Neural cell (in vitro differentiated cells): ENCODE measurements around the gene FERMT3. TPM values are rescaled to one million over a fixed set of nuclear protein-coding genes. Genes with fewer than 3 reads are reported as not detected.

Experiments used
- H2AFZ ChIP-seq: fragments of 200-600, 300-800 bp; sonication (generic), shearing (Covaris generic); 2 replicates; pipeline ENCODE4 v1.6.0; 2014; ENCODE audit warnings: low read depth, mild to moderate bottlenecking, antibody characterized with exemption, low read length, moderate library complexity
- H3F3A ChIP-seq: fragments of 200-600 bp; shearing (Covaris generic); 2 replicates; pipeline ENCODE4 v1.6.1; 2016; ENCODE audit warnings: mild to moderate bottlenecking, moderate library complexity, mixed read lengths, antibody characterized with exemption, low read length; ENCODE audit not compliant: insufficient read depth, poor library complexity, severe bottlenecking
- H3K27ac ChIP-seq: fragments of 200-600, 300-800 bp; sonication (generic), shearing (Covaris generic); 2 replicates; pipeline ENCODE4 v1.5.1; 2014; ENCODE audit warnings: mild to moderate bottlenecking, low read length, moderate library complexity
- H3K27me3 ChIP-seq: fragments of 300-800, 200-600 bp; sonication (generic), shearing (Covaris generic); 2 replicates; pipeline ENCODE4 v1.6.0; 2014; ENCODE audit warnings: mild to moderate bottlenecking, low read depth, low read length, moderate library complexity; ENCODE audit not compliant: insufficient read depth
- H3K36me3 ChIP-seq: fragments of 300-800, 200-600 bp; sonication (generic), shearing (Covaris generic); 2 replicates; pipeline ENCODE4 v1.5.1; 2014; ENCODE audit warnings: mild to moderate bottlenecking, antibody characterized with exemption, low read length, moderate library complexity; ENCODE audit not compliant: insufficient read depth
- H3K4me2 ChIP-seq: fragments of 300-800, 200-600 bp; sonication (generic), shearing (Covaris generic); 2 replicates; pipeline ENCODE4 v1.6.0; 2014; ENCODE audit warnings: mild to moderate bottlenecking, low read length
- H3K4me3 ChIP-seq: fragments of 300-800, 200-600 bp; sonication (generic), shearing (Covaris generic); 2 replicates; pipeline ENCODE4 v1.5.1; 2014; ENCODE audit warnings: mild to moderate bottlenecking, low read length, moderate library complexity
- H3K79me2 ChIP-seq: fragments of 200-600 bp; shearing (Covaris generic); replicated peaks from 2 replicates; pipeline ENCODE4 v1.6.0; 2014; ENCODE audit warnings: mild to moderate bottlenecking, low read length, moderate library complexity; ENCODE audit not compliant: insufficient read depth
- H3K9ac ChIP-seq: fragments of 300-800, 200-600 bp; sonication (generic), shearing (Covaris generic); 2 replicates; pipeline ENCODE4 v1.6.1; 2016; ENCODE audit warnings: mild to moderate bottlenecking, low read length, mixed read lengths
- H3K9me2 ChIP-seq: fragments of 200-600 bp; shearing (Covaris generic); 2 replicates; pipeline ENCODE4 v1.6.1; 2016; ENCODE audit warnings: mild to moderate bottlenecking, low read length, mixed read lengths; ENCODE audit not compliant: insufficient read depth
- H3K9me3 ChIP-seq: fragments of 200-600, 300-800 bp; sonication (generic), shearing (Covaris generic); 2 replicates; pipeline ENCODE4 v1.6.1; 2016; ENCODE audit warnings: mild to moderate bottlenecking, mixed run types, low read length, moderate library complexity, mixed read lengths
- H4K20me1 ChIP-seq: fragments of 200-600 bp; shearing (Covaris generic); 2 replicates; pipeline ENCODE4 v1.6.1; 2016; ENCODE audit warnings: mild to moderate bottlenecking, mixed run types; ENCODE audit not compliant: insufficient read depth
- EP300 ChIP-seq: fragments of 450-650 bp; conservative IDR thresholded peaks from 2 replicates; pipeline ENCODE4 v1.6.1; 2014; ENCODE audit warnings: antibody characterized with exemption, mild to moderate bottlenecking, moderate library complexity; ENCODE audit not compliant: poor library complexity, severe bottlenecking
- EZH2 ChIP-seq: fragments of 200-600, 300-800 bp; shearing (Covaris generic), sonication (generic); IDR thresholded peaks from 2 replicates; pipeline ENCODE4 v1.6.1; 2014; ENCODE audit warnings: antibody characterized with exemption, low read length, borderline replicate concordance, mild to moderate bottlenecking; ENCODE audit not compliant: insufficient read depth, poor library complexity, severe bottlenecking
- MXI1 ChIP-seq: fragments of 450-650 bp; conservative IDR thresholded peaks from 2 replicates; pipeline ENCODE4 v1.6.1; 2014; ENCODE audit warnings: antibody characterized with exemption, mild to moderate bottlenecking; ENCODE audit not compliant: poor library complexity, severe bottlenecking
- POLR2AphosphoS5 ChIP-seq: IDR thresholded peaks from 2 replicates; pipeline ENCODE4 v1.6.1; 2012
- RAD21 ChIP-seq: fragments of 450-650 bp; conservative IDR thresholded peaks from 2 replicates; pipeline ENCODE4 v1.6.1; 2014; ENCODE audit warnings: antibody characterized with exemption, mild to moderate bottlenecking, moderate library complexity
- SMC3 ChIP-seq: fragments of 450-650 bp; conservative IDR thresholded peaks from 2 replicates; pipeline ENCODE4 v1.6.1; 2014; ENCODE audit warnings: antibody characterized with exemption, mild to moderate bottlenecking, moderate library complexity; ENCODE audit not compliant: poor library complexity
- TAF1 ChIP-seq: IDR thresholded peaks from 2 replicates; pipeline ENCODE4 v1.6.1; 2012; ENCODE audit warnings: low read depth
- polyA plus RNA-seq: library from polyadenylated mRNA; depleted of rRNA; stranded (reverse); fragments of >200 nt; gene quantifications from 2 replicates; pipeline ENCODE4 v1.2.3, GENCODE V29; 2014
- TF ChIP-seq, protein P1 (sequence below): IDR thresholded peaks from 2 replicates; pipeline ENCODE4 v1.6.1; 2012; ENCODE audit warnings: borderline replicate concordance
- TF ChIP-seq, protein P2 (sequence below): fragments of 450-650 bp; IDR thresholded peaks from 2 replicates; pipeline ENCODE4 v1.5.1; 2014; ENCODE audit warnings: antibody characterized with exemption, mild to moderate bottlenecking, moderate library complexity; ENCODE audit not compliant: poor library complexity, severe bottlenecking

The FERMT3 gene
- polyA plus RNA-seq, 1 donor from 2014 or later: 0.89 TPM

DNA sequence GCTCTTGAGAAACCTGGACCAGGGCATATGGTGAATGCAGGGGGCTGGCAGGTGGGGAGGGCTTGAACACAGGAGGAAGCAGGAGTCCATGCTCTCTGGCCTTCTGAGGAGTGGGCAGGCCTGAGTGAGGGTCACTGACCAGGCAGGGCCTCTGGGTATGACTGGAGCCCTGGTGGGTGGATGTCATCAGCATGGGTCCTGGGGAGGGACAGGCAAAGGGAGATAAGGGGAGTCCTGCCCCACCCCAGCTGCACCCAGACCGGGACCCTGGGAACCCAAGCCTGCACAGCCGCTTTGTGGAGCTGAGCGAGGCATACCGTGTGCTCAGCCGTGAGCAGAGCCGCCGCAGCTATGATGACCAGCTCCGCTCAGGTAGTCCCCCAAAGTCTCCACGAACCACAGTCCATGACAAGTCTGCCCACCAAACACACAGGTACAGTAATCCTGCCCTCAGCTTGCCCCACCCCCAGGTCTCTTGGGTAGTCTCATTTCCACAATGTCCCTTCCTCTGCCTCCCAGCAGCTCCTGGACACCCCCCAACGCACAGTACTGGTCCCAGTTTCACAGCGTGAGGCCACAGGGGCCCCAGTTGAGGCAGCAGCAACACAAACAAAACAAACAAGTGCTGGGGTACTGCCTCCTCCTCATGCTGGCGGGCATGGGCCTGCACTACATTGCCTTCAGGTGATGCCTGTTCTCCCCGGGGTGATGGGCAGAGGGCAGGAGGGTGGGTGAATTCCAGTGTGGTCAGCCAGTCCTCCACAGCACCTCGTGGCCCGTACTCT is 25.9 kb downstream of the FERMT3 start (continued):
- TF ChIP-seq EZH2: no peak

DNA sequence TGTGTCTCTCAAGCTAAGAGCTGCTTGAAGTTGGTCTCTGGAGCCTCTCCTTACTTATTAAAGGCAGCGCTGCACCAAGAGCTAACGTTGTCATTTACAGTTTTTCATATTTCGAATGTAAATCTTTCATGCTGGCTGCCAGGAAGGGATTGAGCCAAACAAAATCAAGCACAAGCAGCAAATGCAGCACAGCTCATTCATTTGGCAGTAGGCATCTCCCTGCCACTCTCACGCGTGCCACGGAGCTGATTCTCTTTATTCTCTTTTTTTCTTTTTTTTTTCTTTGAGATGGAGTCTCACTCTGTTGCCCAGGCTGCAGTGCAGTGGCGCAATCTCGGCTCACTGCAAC is 26.4 kb downstream of the FERMT3 start:
- Histone ChIP-seq H3K9me3 (no peaks in the 10 kb centered on the region), H3K4me3 (no peak overlapping the region), H3K4me2 (no peak overlapping the region), H3K79me2 (no peaks in the 10 kb centered on the region), H3K27ac (no peak overlapping the region), H3K9me2 (no peaks in the 10 kb centered on the region), H3F3A (no peaks in the 10 kb centered on the region), H3K27me3 (peaks cover 8% of the 10 kb centered on the region), H2AFZ (no peak overlapping the region), H3K36me3 (no peaks in the 10 kb centered on the region), H4K20me1 (no peaks in the 10 kb centered on the region), H3K9ac (no peak overlapping the region)
- TF ChIP-seq RAD21 (no peak), EZH2 (no peak), POLR2AphosphoS5 (no peak), TAF1 (no peak), EP300 (no peak), MXI1 (no peak), SMC3 (no peak)
- TF ChIP-seq, protein P1, sequence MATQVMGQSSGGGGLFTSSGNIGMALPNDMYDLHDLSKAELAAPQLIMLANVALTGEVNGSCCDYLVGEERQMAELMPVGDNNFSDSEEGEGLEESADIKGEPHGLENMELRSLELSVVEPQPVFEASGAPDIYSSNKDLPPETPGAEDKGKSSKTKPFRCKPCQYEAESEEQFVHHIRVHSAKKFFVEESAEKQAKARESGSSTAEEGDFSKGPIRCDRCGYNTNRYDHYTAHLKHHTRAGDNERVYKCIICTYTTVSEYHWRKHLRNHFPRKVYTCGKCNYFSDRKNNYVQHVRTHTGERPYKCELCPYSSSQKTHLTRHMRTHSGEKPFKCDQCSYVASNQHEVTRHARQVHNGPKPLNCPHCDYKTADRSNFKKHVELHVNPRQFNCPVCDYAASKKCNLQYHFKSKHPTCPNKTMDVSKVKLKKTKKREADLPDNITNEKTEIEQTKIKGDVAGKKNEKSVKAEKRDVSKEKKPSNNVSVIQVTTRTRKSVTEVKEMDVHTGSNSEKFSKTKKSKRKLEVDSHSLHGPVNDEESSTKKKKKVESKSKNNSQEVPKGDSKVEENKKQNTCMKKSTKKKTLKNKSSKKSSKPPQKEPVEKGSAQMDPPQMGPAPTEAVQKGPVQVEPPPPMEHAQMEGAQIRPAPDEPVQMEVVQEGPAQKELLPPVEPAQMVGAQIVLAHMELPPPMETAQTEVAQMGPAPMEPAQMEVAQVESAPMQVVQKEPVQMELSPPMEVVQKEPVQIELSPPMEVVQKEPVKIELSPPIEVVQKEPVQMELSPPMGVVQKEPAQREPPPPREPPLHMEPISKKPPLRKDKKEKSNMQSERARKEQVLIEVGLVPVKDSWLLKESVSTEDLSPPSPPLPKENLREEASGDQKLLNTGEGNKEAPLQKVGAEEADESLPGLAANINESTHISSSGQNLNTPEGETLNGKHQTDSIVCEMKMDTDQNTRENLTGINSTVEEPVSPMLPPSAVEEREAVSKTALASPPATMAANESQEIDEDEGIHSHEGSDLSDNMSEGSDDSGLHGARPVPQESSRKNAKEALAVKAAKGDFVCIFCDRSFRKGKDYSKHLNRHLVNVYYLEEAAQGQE: no peak
- TF ChIP-seq, protein P2, sequence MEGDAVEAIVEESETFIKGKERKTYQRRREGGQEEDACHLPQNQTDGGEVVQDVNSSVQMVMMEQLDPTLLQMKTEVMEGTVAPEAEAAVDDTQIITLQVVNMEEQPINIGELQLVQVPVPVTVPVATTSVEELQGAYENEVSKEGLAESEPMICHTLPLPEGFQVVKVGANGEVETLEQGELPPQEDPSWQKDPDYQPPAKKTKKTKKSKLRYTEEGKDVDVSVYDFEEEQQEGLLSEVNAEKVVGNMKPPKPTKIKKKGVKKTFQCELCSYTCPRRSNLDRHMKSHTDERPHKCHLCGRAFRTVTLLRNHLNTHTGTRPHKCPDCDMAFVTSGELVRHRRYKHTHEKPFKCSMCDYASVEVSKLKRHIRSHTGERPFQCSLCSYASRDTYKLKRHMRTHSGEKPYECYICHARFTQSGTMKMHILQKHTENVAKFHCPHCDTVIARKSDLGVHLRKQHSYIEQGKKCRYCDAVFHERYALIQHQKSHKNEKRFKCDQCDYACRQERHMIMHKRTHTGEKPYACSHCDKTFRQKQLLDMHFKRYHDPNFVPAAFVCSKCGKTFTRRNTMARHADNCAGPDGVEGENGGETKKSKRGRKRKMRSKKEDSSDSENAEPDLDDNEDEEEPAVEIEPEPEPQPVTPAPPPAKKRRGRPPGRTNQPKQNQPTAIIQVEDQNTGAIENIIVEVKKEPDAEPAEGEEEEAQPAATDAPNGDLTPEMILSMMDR: no peak

DNA sequence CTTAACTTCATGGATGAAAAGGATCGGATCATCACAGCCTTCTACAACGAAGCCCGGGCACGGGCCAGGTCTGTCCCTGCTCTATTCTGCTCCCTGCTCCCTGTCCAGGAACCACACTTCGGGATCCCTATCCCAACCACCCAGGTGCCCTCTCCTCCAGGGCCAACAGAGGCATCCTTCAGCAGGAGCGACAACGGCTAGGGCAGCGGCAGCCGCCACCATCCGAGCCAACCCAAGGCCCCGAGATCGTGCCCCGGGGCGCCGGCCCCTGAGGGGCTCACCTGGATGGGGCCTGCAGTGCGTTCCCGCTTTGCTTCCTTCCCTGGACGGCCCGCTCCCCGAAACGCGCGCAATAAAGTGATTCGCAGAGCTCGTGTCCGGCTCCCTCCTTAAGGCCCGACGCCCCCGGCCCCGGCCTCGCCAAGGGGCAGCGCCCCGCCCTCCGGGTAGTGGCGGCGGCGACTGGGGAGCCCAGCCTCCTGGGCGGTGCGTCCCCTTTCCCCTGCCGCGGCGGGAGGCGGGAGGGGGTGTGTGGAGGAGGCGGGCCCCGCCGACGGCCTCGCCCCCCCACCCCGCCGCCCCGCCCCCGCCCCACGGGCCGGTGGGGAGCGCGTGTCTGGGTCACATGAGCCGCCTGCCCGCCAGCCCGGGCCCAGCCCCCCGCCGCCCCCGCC is 27.5 kb downstream of the FERMT3 start, which contains the start of gene VEGFB:
VEGFB (plus strand) TSS at position 672 of the 674 bp plus-strand sequence. CDS start 250 bp downstream, outside the sequence.
- Histone ChIP-seq H4K20me1 (no peaks in the 10 kb centered on the region), H3K4me3 (peak within 1 kb of the TSS; percentile 59), H3K36me3 (no peaks in the 10 kb centered on the region), H3K27ac (no peak within 1 kb of the TSS), H3K9ac (peak within 1 kb of the TSS; percentile 47), H2AFZ (no peak within 1 kb of the TSS), H3K9me2 (no peaks in the 10 kb centered on the region), H3K4me2 (no peak within 1 kb of the TSS), H3F3A (no peaks in the 10 kb centered on the region), H3K9me3 (no peaks in the 10 kb centered on the region), H3K27me3 (peaks cover 8% of the 10 kb centered on the region), H3K79me2 (no peaks in the 10 kb centered on the region)
- TF ChIP-seq MXI1 (no peak), RAD21 (no peak), EZH2 (no peak), EP300 (no peak), SMC3 (no peak), TAF1 (no peak), POLR2AphosphoS5 (no peak)
- TF ChIP-seq, protein P2: no peak
- TF ChIP-seq, protein P1: no peak
